WERI-Rb-1 (cell line): Measurements from ENCODE around the gene STK10.

Experiments
- DNase-seq: peaks from one replicate; pipeline ENCODE4 v3.0.0-alpha.2; 2020
- H3K27ac ChIP-seq: fragments of 250-450 bp; sonication (Bioruptor Pico); 2 replicates; pipeline ENCODE4 v1.5.1; 2020; ENCODE audit warnings: mild to moderate bottlenecking, moderate library complexity
- H3K27me3 ChIP-seq: fragments of 250-450 bp; sonication (Bioruptor Pico); 2 replicates; pipeline ENCODE4 v1.5.1; 2021; ENCODE audit warnings: mild to moderate bottlenecking, low read depth, moderate library complexity; ENCODE audit not compliant: insufficient read depth, severe bottlenecking
- H3K36me3 ChIP-seq: fragments of 250-450 bp; sonication (Bioruptor Pico); 2 replicates; pipeline ENCODE4 v1.5.1; 2020; ENCODE audit warnings: mild to moderate bottlenecking, moderate library complexity
- H3K4me3 ChIP-seq: 2 replicates; pipeline ENCODE4 v1.5.1; 2011; ENCODE audit warnings: low read depth, mild to moderate bottlenecking, control low read depth, low read length
- H3K9me3 ChIP-seq: fragments of 250-450 bp; sonication (Bioruptor Pico); 2 replicates; pipeline ENCODE4 v1.5.1; 2021; ENCODE audit warnings: mild to moderate bottlenecking, moderate library complexity; ENCODE audit not compliant: severe bottlenecking
- TF ChIP-seq, protein P1 (sequence below): IDR thresholded peaks from 2 replicates; pipeline ENCODE4 v1.5.1; 2011; ENCODE audit warnings: low read depth, mild to moderate bottlenecking, control low read depth, inconsistent platforms, low read length

Gene STK10

DNA sequence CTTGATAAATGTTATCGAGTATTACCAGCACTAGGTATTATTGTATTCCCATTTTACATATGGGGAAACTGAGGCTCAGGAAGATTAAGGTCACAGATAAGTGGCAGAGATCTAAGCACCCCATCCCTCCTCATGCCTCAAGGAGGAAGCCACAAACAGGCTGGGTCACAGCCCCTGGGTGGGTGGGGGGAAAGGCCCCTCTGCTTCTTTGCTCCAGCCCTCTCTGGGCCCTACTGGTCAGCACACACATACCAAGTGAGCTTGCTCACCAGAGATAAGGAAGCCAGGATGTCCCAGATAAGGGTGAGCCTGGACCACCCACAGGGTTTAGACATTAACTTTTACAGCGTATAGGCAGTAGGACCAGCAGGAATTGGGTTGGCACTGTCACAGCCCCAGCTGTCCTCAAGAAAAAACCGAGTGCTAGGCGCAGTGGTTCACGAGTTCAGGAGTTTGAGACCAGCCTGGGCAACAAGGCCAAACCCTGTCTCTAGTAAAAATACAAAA lies 45.3 kb downstream of the STK10 start:
- TF ChIP-seq, protein P1, sequence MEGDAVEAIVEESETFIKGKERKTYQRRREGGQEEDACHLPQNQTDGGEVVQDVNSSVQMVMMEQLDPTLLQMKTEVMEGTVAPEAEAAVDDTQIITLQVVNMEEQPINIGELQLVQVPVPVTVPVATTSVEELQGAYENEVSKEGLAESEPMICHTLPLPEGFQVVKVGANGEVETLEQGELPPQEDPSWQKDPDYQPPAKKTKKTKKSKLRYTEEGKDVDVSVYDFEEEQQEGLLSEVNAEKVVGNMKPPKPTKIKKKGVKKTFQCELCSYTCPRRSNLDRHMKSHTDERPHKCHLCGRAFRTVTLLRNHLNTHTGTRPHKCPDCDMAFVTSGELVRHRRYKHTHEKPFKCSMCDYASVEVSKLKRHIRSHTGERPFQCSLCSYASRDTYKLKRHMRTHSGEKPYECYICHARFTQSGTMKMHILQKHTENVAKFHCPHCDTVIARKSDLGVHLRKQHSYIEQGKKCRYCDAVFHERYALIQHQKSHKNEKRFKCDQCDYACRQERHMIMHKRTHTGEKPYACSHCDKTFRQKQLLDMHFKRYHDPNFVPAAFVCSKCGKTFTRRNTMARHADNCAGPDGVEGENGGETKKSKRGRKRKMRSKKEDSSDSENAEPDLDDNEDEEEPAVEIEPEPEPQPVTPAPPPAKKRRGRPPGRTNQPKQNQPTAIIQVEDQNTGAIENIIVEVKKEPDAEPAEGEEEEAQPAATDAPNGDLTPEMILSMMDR = no peak
- no peaks in the 10 kb centered on the region for H3K27me3 ChIP-seq
- no peak for DNase-seq
- no peak overlapping the region for H3K27ac ChIP-seq
- H3K9me3 ChIP-seq = no peaks in the 10 kb centered on the region
- no peaks in the 10 kb centered on the region for H3K36me3 ChIP-seq
- no peak overlapping the region for H3K4me3 ChIP-seq

DNA sequence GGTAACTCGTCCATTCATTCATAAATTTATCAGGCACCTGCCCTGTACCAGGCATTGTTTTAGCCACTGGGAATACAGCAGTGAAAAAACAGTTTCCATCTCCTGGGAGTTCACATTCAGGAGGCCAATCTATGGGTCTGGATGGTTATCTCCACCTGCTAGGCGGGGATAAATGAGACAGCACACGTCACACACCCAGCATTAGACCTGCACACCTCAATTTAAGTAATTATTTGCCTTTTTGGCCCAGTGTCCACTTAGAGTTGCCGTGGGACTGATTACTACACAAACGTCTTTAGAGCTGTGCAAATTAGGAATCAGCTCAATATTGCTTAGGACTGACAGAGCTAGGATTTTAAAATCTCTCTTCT lies 46.1 kb downstream of the STK10 start:
- Histone ChIP-seq H3K27ac (no peak overlapping the region; the same call in 1 of the 2 replicates), H3K4me3 (no peak overlapping the region), H3K36me3 (no peaks in the 10 kb centered on the region), H3K9me3 (no peaks in the 10 kb centered on the region), H3K27me3 (no peaks in the 10 kb centered on the region)
- TF ChIP-seq, protein P1 = no peak
- DNase-seq = no peak

DNA sequence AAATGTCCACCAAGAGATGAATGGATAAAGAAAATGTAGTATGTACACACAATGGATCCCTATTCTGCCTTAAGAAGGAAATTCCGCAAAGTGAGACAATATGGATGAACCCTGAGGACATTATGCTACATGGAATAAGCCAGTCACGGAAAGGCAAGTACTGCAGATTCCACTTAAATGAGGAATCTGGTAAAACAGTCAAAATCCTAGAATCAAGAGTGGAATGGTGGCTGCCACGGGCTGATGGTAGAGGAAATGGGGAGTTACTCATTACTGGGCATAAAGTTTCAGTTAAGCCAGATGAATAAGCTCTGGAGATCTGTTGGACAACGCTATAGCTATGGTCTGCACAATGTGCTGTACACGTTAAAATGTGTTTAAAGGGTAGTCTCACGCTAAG lies 47.2 kb downstream of the STK10 start:
- H3K27me3 ChIP-seq = no peaks in the 10 kb centered on the region
- H3K9me3 ChIP-seq = no peaks in the 10 kb centered on the region
- no peak for DNase-seq
- no peak overlapping the region for H3K4me3 ChIP-seq
- no peaks in the 10 kb centered on the region for H3K36me3 ChIP-seq
- no peak overlapping the region for H3K27ac ChIP-seq
- TF ChIP-seq, protein P1 = no peak

DNA sequence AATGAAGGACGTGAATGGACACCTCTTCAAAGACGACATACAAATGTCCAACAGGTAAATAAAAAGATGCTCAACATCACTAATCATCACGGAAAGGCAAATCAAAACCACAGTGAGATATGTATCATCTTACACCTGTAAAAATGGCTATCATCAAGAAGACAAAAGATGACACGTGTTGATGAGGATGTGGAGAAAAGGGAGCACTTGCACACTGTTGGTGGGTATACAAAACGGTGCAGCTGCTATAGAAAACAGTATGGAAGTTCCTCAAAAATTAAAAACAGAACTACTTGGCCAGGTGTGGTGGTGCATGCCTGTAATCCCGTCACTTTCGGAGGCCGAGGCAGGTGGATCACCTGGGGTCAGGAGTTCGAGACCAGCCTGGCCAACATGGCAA lies 47.9 kb downstream of the STK10 start:
- H3K4me3 ChIP-seq = no peak overlapping the region
- peaks cover 2% of the 10 kb centered on the region for H3K9me3 ChIP-seq
- no peaks in the 10 kb centered on the region for H3K36me3 ChIP-seq
- no peak overlapping the region for H3K27ac ChIP-seq
- TF ChIP-seq, protein P1 = no peak
- no peaks in the 10 kb centered on the region for H3K27me3 ChIP-seq
- DNase-seq = no peak

DNA sequence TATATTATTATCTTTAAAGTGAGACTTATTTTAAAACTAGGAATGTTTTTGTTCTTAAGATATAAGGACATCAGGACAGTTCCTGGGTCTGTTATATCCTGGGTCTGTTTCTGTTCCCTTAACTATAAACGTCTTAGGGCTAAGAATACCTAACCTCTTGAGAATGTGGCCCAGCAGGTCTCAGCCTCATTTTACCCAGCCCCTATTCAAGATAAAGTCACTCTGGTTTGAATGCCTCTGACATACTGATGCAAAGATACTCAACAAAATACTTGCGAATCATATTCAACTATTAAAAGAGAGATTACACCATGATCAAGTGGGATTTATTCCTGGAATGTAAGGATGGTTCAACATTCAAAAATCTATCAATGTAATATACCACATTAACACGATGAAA lies 51.0 kb downstream of the STK10 start:
- no peak overlapping the region for H3K27ac ChIP-seq
- no peak for DNase-seq
- peaks cover 4% of the 10 kb centered on the region for H3K9me3 ChIP-seq
- H3K36me3 ChIP-seq = no peaks in the 10 kb centered on the region
- no peak overlapping the region for H3K4me3 ChIP-seq
- TF ChIP-seq, protein P1 = no peak
- H3K27me3 ChIP-seq = no peaks in the 10 kb centered on the region

DNA sequence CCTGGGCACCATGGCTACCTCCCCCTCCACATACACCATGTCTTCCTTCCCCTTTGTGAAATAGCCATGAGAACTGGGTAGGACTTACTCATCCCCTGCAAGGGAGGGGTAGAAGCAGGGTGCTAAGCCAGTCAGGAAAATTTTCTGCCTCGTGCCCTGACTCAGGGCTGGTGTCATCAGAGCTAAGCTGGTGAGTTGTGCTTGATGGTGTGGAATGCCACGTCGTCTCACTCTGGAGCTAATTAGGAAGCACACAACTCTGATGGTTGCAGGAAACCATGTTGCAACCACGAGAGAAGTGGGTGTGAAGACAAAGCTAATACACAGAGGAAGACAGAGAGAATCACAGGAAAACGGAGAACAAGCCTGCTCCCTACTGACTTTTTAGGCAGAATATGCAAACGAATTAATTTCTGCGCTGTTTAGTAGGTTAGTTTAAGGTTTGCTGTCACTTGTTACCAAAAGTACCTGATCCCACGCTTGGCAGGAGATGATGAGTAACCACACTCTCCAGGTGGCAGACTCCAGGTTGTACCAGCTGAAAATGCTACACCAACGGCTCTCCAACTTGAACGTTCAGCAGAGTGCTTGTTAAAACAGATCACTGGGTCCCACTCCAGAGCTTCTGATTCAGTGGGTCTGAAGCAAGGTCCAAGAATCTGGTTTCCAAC lies 54.5 kb downstream of the STK10 start:
- Histone ChIP-seq H3K27me3 (no peaks in the 10 kb centered on the region), H3K9me3 (peaks cover 4% of the 10 kb centered on the region), H3K36me3 (no peaks in the 10 kb centered on the region), H3K27ac (no peak overlapping the region), H3K4me3 (no peak overlapping the region)
- TF ChIP-seq, protein P1 = no peak
- DNase-seq = no peak
